Activated naive CD8-positive, alpha-beta T cell treated with anti-CD3 and anti-CD28 coated beads, Interleukin-2, amount 10 ng/mL, durations not matched to agents 7 days and 5 days (primary cell): ENCODE measurements around the gene UVRAG. TPM values are rescaled to one million over a fixed set of nuclear protein-coding genes. Genes with fewer than 3 reads are reported as not detected.
A peak's percentile ranks its signal among the peaks of the same experiment; 100 is the strongest.

ENCODE experiments used
- ATAC-seq: fragments of 150-1000 bp; cut with Tn5 transposase; one replicate; pipeline ENCODE4 v1.10.0; 2021; ENCODE audit warnings: low read depth, moderate library complexity
- POLR2A ChIA-PET: fragments of 350-600 bp; sonication (Branson Sonifier 250); formaldehyde crosslinking; loops from one replicate; lab custom pipeline; 2021; ENCODE audit warnings: antibody characterized with exemption; lab: Charles Lee
- DNase-seq: peaks from one replicate; pipeline ENCODE4 v3.0.0; 2021
- H3K27ac Mint-ChIP-seq: one replicate; pipeline ENCODE4 v1.8.0; 2022; ENCODE audit warnings: mild to moderate bottlenecking, mixed read lengths
- H3K27me3 Mint-ChIP-seq: one replicate; pipeline ENCODE4 v1.8.0; 2022; ENCODE audit warnings: mild to moderate bottlenecking, moderate library complexity, mixed read lengths
- H3K36me3 Mint-ChIP-seq: one replicate; pipeline ENCODE4 v1.8.0; 2021; ENCODE audit warnings: mild to moderate bottlenecking, mixed read lengths
- H3K4me1 Mint-ChIP-seq: one replicate; pipeline ENCODE4 v1.8.0; 2021; ENCODE audit warnings: mixed read lengths
- H3K4me3 Mint-ChIP-seq: one replicate; pipeline ENCODE4 v1.8.0; 2022; ENCODE audit warnings: mild to moderate bottlenecking, moderate library complexity, mixed read lengths
- H3K9me3 Mint-ChIP-seq: one replicate; pipeline ENCODE4 v1.8.0; 2021; ENCODE audit warnings: mixed read lengths
- total RNA-seq, 2 experiments: library from RNA; stranded (reverse); gene quantifications; one replicate each; pipeline ENCODE4 v1.2.3, GENCODE V29; 2021

The UVRAG gene
- total RNA-seq, 2 experiments from 2014 or later, result 22.3 to 22.6 TPM

GRCh38 chr11:76123248-76123647 is 308.2 kb downstream of the UVRAG start:
- H3K27me3 Mint-ChIP-seq, result no peaks in the 10 kb centered on the region

DNA sequence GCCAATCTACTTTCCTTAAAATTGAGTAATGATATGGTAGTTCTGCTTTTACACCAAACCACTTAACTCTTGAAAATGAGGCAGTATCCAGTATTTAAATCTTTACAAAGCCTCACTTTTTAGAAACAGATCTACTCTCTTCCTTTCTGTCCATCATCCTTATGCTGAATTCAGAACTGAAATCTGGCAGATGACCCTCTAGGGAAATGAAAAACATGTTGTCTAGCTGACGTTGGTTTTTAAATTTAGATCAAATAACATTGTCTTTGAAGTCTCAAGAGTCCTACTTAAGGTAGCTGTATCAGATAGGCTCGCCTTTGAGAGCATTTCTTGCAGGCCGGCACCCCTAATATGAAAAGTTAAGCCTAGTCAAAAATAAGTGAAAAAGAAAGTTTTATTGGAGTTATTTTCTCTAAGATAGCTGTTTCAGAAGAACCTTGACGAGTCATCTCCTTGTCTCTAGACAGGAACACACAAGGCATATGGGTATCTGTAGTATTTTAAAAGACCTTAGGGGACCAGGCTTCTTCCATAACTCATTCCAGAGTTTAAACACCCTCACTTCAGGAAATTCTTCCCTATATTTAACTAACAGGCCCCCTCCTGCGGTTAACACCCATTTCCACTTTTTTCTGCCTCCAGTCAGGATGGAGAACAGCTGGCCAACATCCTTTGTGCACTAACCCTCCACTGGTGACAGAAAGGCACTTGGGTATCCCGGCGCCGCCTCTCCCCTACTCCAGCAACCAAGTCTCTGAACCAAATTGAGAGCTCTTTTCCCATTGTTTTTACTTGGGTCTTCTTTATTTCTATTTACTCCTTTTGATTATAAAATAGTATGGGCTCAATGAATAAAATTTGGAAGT is 310.1 kb downstream of the UVRAG start:
- Mint-ChIP-seq H3K27ac (no peak overlapping the region), H3K27me3 (no peaks in the 10 kb centered on the region), H3K4me1 (no peaks in the 10 kb centered on the region), H3K4me3 (no peak overlapping the region), H3K9me3 (no peaks in the 10 kb centered on the region), H3K36me3 (peaks cover 4% of the 10 kb centered on the region)
- POLR2A ChIA-PET, result interaction anchor here (0.5 kb wide), 1 partner anchor 1306 kb away, joined by 4 read pairs; no protein-coding TSS in a partner anchor
- ATAC-seq (no peak), DNase-seq (no peak)

More at GRCh38 chr11:76123248-76123647, 308.2 kb downstream of the UVRAG start:
- no peak overlapping the region for H3K4me3 Mint-ChIP-seq
- DNase-seq (no peak), ATAC-seq (no peak)
- no peaks in the 10 kb centered on the region for H3K4me1 Mint-ChIP-seq
- POLR2A ChIA-PET, result no interaction called here
- H3K27ac Mint-ChIP-seq, result no peak overlapping the region
- peaks cover 5% of the 10 kb centered on the region for H3K36me3 Mint-ChIP-seq
- H3K9me3 Mint-ChIP-seq, result no peaks in the 10 kb centered on the region

- no peaks in the 10 kb centered on the region for H3K27me3 Mint-ChIP-seq
- H3K4me1 Mint-ChIP-seq, result peaks cover 20% of the 10 kb centered on the region
- POLR2A ChIA-PET, result no interaction called here
- no peak overlapping the region for H3K27ac Mint-ChIP-seq
- H3K9me3 Mint-ChIP-seq, result no peaks in the 10 kb centered on the region
- ATAC-seq (no peak), DNase-seq (no peak)
- peaks cover 8% of the 10 kb centered on the region for H3K36me3 Mint-ChIP-seq
- H3K4me3 Mint-ChIP-seq, result no peak overlapping the region
These were observed 314.7 kb downstream of the UVRAG start for GRCh38 chr11:76129729-76130128.

- ATAC-seq, result no peak
- DNase-seq, result no peak
- H3K36me3 Mint-ChIP-seq, result peaks cover 8% of the 10 kb centered on the region
- H3K4me3 Mint-ChIP-seq, result no peak overlapping the region
- peaks cover 20% of the 10 kb centered on the region for H3K4me1 Mint-ChIP-seq
- no peaks in the 10 kb centered on the region for H3K9me3 Mint-ChIP-seq
- POLR2A ChIA-PET, result interaction anchor here (0.5 kb wide), 1 partner anchor 307 kb away, joined by 8 read pairs; no protein-coding TSS in a partner anchor
- H3K27me3 Mint-ChIP-seq, result no peaks in the 10 kb centered on the region
- no peak overlapping the region for H3K27ac Mint-ChIP-seq
These were observed 316.1 kb downstream of the UVRAG start for GRCh38 chr11:76131142-76131541.

DNA sequence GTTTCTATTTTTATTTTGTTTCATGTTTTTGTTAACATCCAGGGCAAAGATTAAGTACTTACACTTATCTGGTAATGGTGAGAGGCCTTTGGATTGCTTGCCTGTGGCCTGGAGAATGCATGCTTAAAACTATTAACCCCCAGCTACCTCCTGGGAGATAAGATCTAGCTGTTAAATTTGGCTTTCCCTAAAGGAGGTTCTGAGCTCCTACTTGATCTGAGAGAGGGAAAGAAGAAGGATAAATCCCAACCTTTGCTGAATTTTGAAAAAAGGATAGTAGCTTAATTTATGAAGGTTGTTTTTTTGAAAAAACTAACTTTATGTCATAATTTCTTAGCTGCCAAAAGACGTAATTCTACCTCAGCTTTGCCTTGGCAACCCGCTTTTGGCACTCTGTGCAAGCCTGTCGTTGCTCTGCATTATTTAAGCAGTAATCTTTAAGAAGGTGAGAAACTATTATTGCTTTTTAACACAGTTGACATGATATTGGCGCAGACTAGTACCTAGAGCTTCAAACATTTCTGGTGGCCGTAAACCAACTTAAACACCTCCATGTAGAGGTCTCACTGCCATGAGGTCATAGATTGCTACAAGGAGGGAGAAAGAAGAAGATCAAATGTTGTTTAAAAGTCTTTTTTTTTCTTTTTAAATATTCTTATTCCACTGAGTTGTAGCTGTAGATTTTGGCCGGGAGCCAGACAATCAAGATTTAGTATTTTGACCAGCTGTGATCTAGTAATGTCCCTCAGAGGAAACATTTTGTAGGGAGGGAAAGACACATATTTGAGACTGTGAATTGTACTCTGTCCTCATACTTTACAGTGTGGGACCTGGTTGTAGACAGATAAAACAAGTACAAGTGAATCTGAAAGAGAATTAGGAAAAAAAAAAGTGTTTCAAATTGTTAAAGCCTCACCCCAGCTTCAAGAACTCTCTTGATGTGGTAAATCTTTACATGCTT is 316.9 kb downstream of the UVRAG start:
- DNase-seq, result no peak
- peak; percentile 63 for ATAC-seq
- Mint-ChIP-seq H3K9me3 (no peaks in the 10 kb centered on the region), H3K27me3 (no peaks in the 10 kb centered on the region), H3K4me3 (peak overlapping the region; percentile 9), H3K27ac (no peak overlapping the region), H3K4me1 (peaks cover 20% of the 10 kb centered on the region), H3K36me3 (peaks cover 6% of the 10 kb centered on the region)
- POLR2A ChIA-PET, result no interaction called here

DNA sequence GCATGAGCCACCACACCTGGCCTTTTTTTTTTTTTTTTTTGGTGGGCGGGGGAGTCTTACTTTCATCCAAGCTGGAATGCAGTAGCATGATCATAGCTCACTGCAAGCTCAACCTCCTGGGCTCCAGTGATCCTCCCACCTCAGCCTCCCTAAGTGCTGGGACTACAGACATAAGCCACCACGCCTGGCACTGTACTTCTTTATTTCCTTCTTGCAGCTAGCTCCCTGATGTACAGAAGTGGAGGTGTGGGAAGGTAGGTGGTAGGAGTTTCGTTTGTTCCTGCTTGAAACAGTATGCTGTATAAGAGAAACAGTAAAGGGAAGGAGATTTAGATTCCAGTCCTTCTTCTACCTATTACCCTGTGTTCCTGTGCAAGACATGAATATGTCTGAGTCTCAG is 319.2 kb downstream of the UVRAG start:
- Mint-ChIP-seq H3K27ac (no peak overlapping the region), H3K4me1 (peaks cover 20% of the 10 kb centered on the region), H3K36me3 (peaks cover 4% of the 10 kb centered on the region), H3K4me3 (no peak overlapping the region), H3K27me3 (no peaks in the 10 kb centered on the region), H3K9me3 (no peaks in the 10 kb centered on the region)
- ATAC-seq, result no peak
- no peak for DNase-seq
- POLR2A ChIA-PET, result no interaction called here

DNA sequence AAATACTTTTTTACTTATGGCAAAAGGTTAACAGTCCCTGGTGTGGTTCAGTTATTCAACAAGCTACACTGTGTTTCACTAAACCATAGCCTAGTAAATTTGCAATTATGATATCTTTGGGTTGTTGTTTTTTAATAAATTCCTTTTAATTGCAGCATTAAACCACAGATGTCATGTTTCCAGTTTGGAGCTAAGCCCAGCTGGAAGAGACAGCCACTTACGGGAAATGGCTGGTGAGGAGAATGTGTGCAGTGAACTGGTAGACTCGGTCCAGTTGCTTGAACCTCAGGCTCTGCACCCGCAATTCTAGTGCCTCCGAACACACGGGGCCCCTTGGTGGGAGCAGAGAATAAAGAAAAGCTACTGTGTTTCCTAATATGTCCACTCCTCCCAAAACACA is 320.5 kb downstream of the UVRAG start:
- Mint-ChIP-seq H3K9me3 (no peaks in the 10 kb centered on the region), H3K27me3 (no peaks in the 10 kb centered on the region), H3K4me1 (peaks cover 20% of the 10 kb centered on the region), H3K27ac (no peak overlapping the region), H3K4me3 (no peak overlapping the region), H3K36me3 (peaks cover 4% of the 10 kb centered on the region)
- no peak for DNase-seq
- POLR2A ChIA-PET, result no interaction called here
- ATAC-seq, result no peak

GRCh38 chr11:76139314-76139713 is 324.3 kb downstream of the UVRAG start:
- Mint-ChIP-seq H3K9me3 (no peaks in the 10 kb centered on the region), H3K27ac (no peak overlapping the region), H3K36me3 (peaks cover 2% of the 10 kb centered on the region), H3K27me3 (no peaks in the 10 kb centered on the region), H3K4me1 (no peaks in the 10 kb centered on the region), H3K4me3 (no peak overlapping the region)
- no peak for DNase-seq
- ATAC-seq, result no peak
- POLR2A ChIA-PET, result no interaction called here

GRCh38 chr11:76140912-76141574 is 326.0 kb downstream of the UVRAG start:
- POLR2A ChIA-PET, result no interaction called here
- no peak overlapping the region for H3K27ac Mint-ChIP-seq
- DNase-seq (no peak), ATAC-seq (no peak)
- H3K9me3 Mint-ChIP-seq, result no peaks in the 10 kb centered on the region
- H3K36me3 Mint-ChIP-seq, result peaks cover 2% of the 10 kb centered on the region
- H3K27me3 Mint-ChIP-seq, result no peaks in the 10 kb centered on the region
- no peak overlapping the region for H3K4me3 Mint-ChIP-seq
- no peaks in the 10 kb centered on the region for H3K4me1 Mint-ChIP-seq

DNA sequence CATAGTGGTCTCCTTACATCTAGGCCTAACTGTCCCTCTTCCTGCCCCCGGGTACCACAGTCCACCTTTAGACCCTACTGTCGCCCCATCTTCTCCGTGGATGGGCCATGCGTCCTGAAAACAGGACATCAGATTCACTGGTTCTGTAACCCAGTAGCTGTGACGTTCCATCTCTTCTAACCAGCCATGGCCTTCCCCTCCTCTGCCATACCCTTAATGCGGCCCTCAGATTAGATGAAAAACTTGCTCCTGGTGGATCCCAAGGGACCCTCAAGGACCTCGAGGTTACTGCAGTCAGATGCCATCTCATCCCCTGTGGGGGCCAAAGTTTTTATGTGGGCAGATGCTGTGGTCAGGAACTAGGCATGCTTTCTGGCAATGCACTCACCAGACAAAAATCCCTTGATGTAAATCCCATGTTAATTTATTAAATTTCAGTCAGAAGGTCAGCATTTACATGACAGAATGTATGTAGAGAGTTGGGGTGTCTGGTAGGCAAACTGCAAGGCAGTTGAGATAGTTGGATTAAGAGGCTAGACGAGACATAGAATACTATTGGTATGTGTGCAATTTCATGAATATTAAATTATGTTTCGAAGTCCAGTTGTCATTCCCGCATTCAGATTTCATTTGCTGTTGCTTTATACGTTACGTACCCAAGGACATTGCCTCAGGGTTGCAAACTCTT is 327.0 kb downstream of the UVRAG start:
- H3K4me3 Mint-ChIP-seq, result no peak overlapping the region
- peaks cover 2% of the 10 kb centered on the region for H3K36me3 Mint-ChIP-seq
- POLR2A ChIA-PET, result no interaction called here
- no peaks in the 10 kb centered on the region for H3K9me3 Mint-ChIP-seq
- DNase-seq (no peak), ATAC-seq (no peak)
- H3K27me3 Mint-ChIP-seq, result no peaks in the 10 kb centered on the region
- H3K27ac Mint-ChIP-seq, result no peak overlapping the region
- no peaks in the 10 kb centered on the region for H3K4me1 Mint-ChIP-seq

GRCh38 chr11:76143274-76143673 is 328.3 kb downstream of the UVRAG start:
- ATAC-seq (no peak), DNase-seq (no peak)
- Mint-ChIP-seq H3K4me3 (no peak overlapping the region), H3K4me1 (no peaks in the 10 kb centered on the region), H3K27ac (no peak overlapping the region), H3K9me3 (no peaks in the 10 kb centered on the region), H3K36me3 (peaks cover 2% of the 10 kb centered on the region), H3K27me3 (no peaks in the 10 kb centered on the region)
- POLR2A ChIA-PET, result no interaction called here

DNA sequence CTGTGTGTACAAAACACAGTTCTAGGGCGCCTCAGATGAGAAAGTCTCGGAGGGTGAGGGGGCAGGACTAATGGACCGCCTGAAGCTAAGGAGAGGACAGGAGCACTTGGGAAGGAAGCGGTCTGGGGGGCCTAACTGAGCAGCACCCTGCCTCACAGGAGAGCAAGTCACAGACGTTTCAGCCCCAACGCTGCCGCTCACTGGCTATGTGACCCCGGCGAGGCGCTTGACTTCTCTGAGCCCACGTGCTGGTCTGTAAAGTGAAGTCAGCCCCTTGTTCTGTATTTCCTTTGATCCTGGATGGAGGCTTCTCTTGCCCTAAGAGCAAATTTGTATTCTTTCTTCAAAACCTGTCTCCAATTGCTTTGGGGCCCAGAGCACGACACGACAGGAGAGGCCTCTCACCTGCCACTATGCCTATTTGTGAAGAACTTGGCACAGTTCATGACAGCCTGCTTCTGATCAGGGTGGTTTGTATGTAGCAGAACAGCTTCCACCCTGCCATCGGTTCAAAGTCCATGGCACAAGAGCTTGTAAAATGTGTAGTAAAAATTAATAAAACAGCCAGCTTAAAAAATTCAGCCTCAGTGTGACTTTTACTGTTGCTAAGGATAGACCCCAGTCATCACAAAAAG is 332.2 kb downstream of the UVRAG start:
- Mint-ChIP-seq H3K9me3 (no peaks in the 10 kb centered on the region), H3K4me3 (no peak overlapping the region), H3K36me3 (no peaks in the 10 kb centered on the region), H3K4me1 (peaks cover 7% of the 10 kb centered on the region), H3K27ac (no peak overlapping the region), H3K27me3 (peaks cover 5% of the 10 kb centered on the region)
- DNase-seq (no peak), ATAC-seq (no peak)
- POLR2A ChIA-PET, result no interaction called here
